RWPE2 (cell line): ENCODE measurements around the gene DDX51.

ENCODE experiments used
- ATAC-seq: fragments of 200-7000 bp; cut with Tn5 transposase; 3 replicates; pipeline ENCODE4 v1.9.1; 2021; ENCODE audit warnings: low read depth
- DNase-seq: peaks from one replicate; pipeline ENCODE4 v3.0.0-alpha.2; 2020; ENCODE audit warnings: low spot score
- H3K27ac ChIP-seq: fragments of 450-650 bp; 2 replicates; pipeline ENCODE4 v1.5.1; 2017; ENCODE audit warnings: mild to moderate bottlenecking; ENCODE audit not compliant: poor library complexity, severe bottlenecking
- H3K27me3 ChIP-seq: fragments of 250-450 bp; sonication (Bioruptor Pico); 2 replicates; pipeline ENCODE4 v1.5.1; 2021; ENCODE audit warnings: mild to moderate bottlenecking, moderate library complexity; ENCODE audit not compliant: insufficient read depth, poor library complexity, severe bottlenecking
- H3K36me3 ChIP-seq: fragments of 250-450 bp; sonication (Bioruptor Pico); 2 replicates; pipeline ENCODE4 v1.5.1; 2020; ENCODE audit warnings: low read depth, mild to moderate bottlenecking, moderate library complexity
- H3K4me1 ChIP-seq: fragments of 250-450 bp; sonication (Bioruptor Pico); 2 replicates; pipeline ENCODE4 v1.5.1; 2021; ENCODE audit warnings: mild to moderate bottlenecking, moderate library complexity; ENCODE audit not compliant: insufficient read depth, poor library complexity, severe bottlenecking
- H3K4me3 ChIP-seq: fragments of 250-450 bp; sonication (Bioruptor Pico); 2 replicates; pipeline ENCODE4 v1.5.1; 2021; ENCODE audit warnings: mild to moderate bottlenecking, moderate library complexity; ENCODE audit not compliant: severe bottlenecking
- H3K9me3 ChIP-seq: fragments of 250-450 bp; sonication (Bioruptor Pico); 2 replicates; pipeline ENCODE4 v1.5.1; 2021; ENCODE audit warnings: mild to moderate bottlenecking, moderate library complexity; ENCODE audit not compliant: severe bottlenecking
- CTCF ChIP-seq: fragments of 450-650 bp; IDR thresholded peaks from one replicate; pipeline ENCODE4 v1.5.1; 2017; ENCODE audit warnings: mild to moderate bottlenecking, moderate library complexity; ENCODE audit not compliant: poor library complexity, severe bottlenecking

Gene DDX51

DNA sequence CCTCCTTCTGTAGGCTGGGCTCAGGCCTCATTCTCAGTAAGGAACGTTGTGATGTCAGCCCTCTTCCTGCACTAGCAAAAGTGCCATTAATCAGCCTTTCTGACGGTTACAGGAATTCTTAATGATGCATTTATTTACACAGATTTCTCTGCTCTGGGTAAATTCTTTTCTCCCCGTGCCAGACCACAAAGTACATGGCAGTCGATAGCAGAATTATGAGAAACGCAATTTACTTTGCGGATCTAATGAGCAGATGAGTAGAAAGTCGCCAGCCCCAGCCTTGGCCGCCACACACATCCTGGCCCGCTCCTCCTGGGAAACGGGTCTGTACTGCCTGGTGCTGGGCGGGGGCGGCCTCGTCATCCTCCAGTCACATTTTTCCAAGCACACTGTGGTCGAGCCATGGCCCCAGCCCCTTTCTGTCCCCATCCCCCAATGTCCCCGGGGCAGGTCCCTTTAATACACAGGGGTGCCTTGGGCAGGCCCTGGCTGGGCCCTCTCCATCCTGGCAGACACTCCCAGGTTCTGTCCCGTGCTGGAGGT is 26.0 kb upstream of the DDX51 start:
- TF ChIP-seq CTCF = no peak
- Histone ChIP-seq H3K4me1 (peaks cover 5% of the 10 kb centered on the region), H3K27me3 (peaks cover 51% of the 10 kb centered on the region), H3K36me3 (no peaks in the 10 kb centered on the region), H3K27ac (no peak overlapping the region), H3K4me3 (no peak overlapping the region), H3K9me3 (no peaks in the 10 kb centered on the region)
- DNase-seq (peak; percentile 40), ATAC-seq (peak; percentile 78)

DNA sequence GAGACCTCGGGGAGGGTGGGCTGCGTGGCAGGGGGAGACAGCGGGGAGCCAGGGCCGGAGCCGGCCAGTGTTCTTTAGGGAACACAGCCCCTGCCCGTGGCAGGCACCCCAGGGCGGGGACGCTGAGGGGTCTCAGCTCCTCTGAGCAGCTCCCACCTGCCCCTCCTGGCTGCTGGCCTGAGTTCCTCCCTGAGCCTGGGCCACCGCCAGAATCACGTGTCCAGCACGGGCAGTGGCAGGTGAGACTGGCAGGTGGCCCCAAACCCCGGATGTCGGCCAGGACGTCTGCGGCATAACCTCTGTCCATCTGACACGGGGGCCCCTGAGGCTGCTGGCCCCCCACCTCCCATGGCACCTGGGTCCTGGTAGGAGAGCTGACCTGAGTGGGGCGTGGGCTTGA is 25.3 kb upstream of the DDX51 start:
- DNase-seq = peak; percentile 61
- ATAC-seq = no peak
- H3K27ac ChIP-seq = no peak overlapping the region
- peaks cover 44% of the 10 kb centered on the region for H3K27me3 ChIP-seq
- no peaks in the 10 kb centered on the region for H3K36me3 ChIP-seq
- no peak for TF ChIP-seq CTCF
- H3K9me3 ChIP-seq = no peaks in the 10 kb centered on the region
- no peak overlapping the region for H3K4me3 ChIP-seq
- peaks cover 5% of the 10 kb centered on the region for H3K4me1 ChIP-seq

GRCh38 chr12:132168311-132169031 is 24.4 kb upstream of the DDX51 start:
- Histone ChIP-seq H3K27ac (no peak overlapping the region), H3K36me3 (no peaks in the 10 kb centered on the region), H3K27me3 (peaks cover 36% of the 10 kb centered on the region), H3K9me3 (no peaks in the 10 kb centered on the region), H3K4me3 (no peak overlapping the region), H3K4me1 (peaks cover 5% of the 10 kb centered on the region)
- TF ChIP-seq CTCF = no peak
- no peak for ATAC-seq
- peak; percentile 44 for DNase-seq

DNA sequence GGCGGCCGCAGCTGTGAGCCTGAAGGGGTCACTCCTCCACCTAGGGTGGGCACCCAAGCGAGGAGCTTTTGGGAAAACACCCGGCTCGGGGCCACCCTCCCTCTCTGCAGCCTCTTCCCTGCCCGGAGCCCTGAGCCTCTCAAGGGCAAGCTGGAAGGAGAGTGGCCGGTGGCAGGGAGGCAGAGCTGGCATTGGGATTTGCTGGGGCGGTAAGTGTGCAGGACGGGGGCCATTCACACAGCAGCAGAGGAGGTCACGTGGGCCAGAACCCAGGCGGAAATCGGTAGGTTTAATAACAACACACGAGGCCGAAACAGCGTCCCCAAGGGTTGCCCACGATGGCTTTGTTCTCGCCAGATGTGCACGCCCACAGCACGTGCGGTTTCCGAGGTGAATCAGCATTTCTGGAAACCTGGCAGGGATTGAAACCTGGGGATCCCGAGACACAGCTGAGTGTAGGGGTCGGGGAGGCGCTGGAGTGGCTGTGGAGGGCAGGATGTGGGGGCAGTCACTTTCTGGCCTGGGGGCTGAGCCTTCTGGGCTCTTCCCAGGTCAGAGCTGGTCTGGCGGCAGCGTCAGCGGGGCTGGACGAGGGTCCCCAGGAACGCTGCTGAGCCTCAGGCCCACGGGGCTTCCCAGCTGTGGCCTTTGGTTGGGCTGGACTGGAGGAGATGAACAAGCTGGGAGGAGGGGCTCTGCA is 23.6 kb upstream of the DDX51 start:
- H3K4me1 ChIP-seq = peaks cover 5% of the 10 kb centered on the region
- H3K36me3 ChIP-seq = no peaks in the 10 kb centered on the region
- peaks cover 29% of the 10 kb centered on the region for H3K27me3 ChIP-seq
- no peaks in the 10 kb centered on the region for H3K9me3 ChIP-seq
- ATAC-seq (no peak), DNase-seq (no peak)
- H3K27ac ChIP-seq = no peak overlapping the region
- no peak overlapping the region for H3K4me3 ChIP-seq
- no peak for TF ChIP-seq CTCF
